SK-N-MC (cell line): ENCODE measurements around the gene C19orf38.
A peak's percentile ranks its signal among the peaks of the same experiment; 100 is the strongest.

ENCODE experiments used
- DNase-seq: peaks from one replicate; pipeline ENCODE4 v3.0.0-alpha.2; 2011; ENCODE audit warnings: low read depth, low spot score
- H3K27ac ChIP-seq: fragments of 200-600 bp; sonication (generic); 2 replicates; pipeline ENCODE4 v1.5.1; 2016; ENCODE audit warnings: mixed run types
- H3K36me3 ChIP-seq: fragments of 200-600 bp; sonication (generic); 2 replicates; pipeline ENCODE4 v1.6.1; 2017; ENCODE audit warnings: antibody characterized with exemption, low read length, mixed read lengths; ENCODE audit not compliant: insufficient read depth
- H3K4me3 ChIP-seq: fragments of 200-600 bp; sonication (generic); 2 replicates; pipeline ENCODE4 v1.5.1; 2016
- H3K9ac ChIP-seq: fragments of 200-600 bp; sonication (generic); 2 replicates; pipeline ENCODE4 v1.8.0; 2017; ENCODE audit warnings: mixed run types, mixed read lengths; ENCODE audit not compliant: insufficient read length
- H3K9me3 ChIP-seq: fragments of 200-600 bp; sonication (generic); 2 replicates; pipeline ENCODE4 v1.6.1; 2017; ENCODE audit warnings: low read depth, mild to moderate bottlenecking, antibody characterized with exemption, low read length, moderate library complexity, mixed read lengths
- EZH2 ChIP-seq: fragments of 200-600 bp; sonication (generic); IDR thresholded peaks from one replicate; pipeline ENCODE4 v1.6.1; 2017; ENCODE audit warnings: antibody characterized with exemption
- FOXP2 ChIP-seq: optimal IDR thresholded peaks from 2 replicates; pipeline ENCODE3; 2011; ENCODE audit warnings: mild to moderate bottlenecking, moderate library complexity; ENCODE audit not compliant: insufficient read depth; ENCODE audit errors: extremely low read length, control extremely low read depth
- POLR2AphosphoS5 ChIP-seq: IDR thresholded peaks from 2 replicates; pipeline ENCODE4 v1.6.1; 2012; ENCODE audit warnings: mild to moderate bottlenecking, low read depth, low read length, borderline replicate concordance

Gene C19orf38

DNA sequence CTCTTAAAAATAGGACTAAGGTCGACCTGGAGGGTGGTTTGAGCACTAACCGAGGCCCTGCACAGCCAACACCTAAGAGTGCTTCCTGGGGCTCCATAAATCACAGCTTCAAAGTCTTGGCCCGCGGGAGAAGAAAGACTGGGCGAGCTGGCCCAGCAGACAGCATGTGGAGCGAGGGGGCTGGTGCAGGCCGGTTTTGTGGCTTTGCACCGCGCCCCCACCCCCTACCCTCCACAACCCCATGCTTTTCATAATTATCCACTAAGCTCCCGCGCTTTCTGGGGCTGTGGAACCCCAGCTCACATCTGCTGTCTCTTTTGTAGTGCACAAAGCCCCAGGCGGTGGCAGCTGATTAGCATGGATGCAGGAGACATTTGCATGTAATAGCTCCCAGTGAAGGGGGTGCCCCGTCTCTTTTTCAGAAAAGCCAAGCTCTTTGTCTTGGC, 40.2 kb downstream of the C19orf38 start:
- no peaks in the 10 kb centered on the region for H3K9me3 ChIP-seq
- peak overlapping the region; percentile 2 for H3K9ac ChIP-seq
- DNase-seq, result peak; percentile 64
- no peaks in the 10 kb centered on the region for H3K36me3 ChIP-seq
- TF ChIP-seq FOXP2 (no peak), EZH2 (no peak), POLR2AphosphoS5 (no peak)
- H3K27ac ChIP-seq, result peak overlapping the region; percentile 86
- peak overlapping the region; percentile 54 for H3K4me3 ChIP-seq

DNA sequence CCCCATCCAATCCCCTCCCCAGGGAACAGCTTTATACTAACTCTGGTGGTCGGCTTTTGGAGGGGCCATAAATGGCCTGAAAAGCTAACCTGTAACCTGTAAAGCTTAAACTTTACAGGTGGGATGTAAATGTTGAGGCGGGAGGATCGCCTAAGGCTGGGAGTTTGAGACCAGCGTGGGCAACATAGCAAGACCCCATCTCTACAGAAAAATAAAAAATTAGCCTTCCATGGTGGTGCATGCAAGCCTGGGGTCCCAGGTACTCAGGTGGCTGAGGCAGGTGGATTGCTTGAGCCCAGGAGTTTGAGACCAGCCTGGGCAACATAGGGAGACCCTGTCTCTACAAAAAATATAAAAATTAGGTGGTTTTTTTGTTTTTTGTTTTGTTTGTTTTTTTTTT, 41.7 kb downstream of the C19orf38 start:
- H3K9ac ChIP-seq, result no peak overlapping the region
- no peak for DNase-seq
- H3K4me3 ChIP-seq, result no peak overlapping the region
- no peaks in the 10 kb centered on the region for H3K36me3 ChIP-seq
- no peak for TF ChIP-seq EZH2
- TF ChIP-seq POLR2AphosphoS5, result no peak
- TF ChIP-seq FOXP2, result no peak
- no peaks in the 10 kb centered on the region for H3K9me3 ChIP-seq
- 0 out of 2 replicates have a peak overlapping the region, but pooled peaks have one; percentile 86 for H3K27ac ChIP-seq

DNA sequence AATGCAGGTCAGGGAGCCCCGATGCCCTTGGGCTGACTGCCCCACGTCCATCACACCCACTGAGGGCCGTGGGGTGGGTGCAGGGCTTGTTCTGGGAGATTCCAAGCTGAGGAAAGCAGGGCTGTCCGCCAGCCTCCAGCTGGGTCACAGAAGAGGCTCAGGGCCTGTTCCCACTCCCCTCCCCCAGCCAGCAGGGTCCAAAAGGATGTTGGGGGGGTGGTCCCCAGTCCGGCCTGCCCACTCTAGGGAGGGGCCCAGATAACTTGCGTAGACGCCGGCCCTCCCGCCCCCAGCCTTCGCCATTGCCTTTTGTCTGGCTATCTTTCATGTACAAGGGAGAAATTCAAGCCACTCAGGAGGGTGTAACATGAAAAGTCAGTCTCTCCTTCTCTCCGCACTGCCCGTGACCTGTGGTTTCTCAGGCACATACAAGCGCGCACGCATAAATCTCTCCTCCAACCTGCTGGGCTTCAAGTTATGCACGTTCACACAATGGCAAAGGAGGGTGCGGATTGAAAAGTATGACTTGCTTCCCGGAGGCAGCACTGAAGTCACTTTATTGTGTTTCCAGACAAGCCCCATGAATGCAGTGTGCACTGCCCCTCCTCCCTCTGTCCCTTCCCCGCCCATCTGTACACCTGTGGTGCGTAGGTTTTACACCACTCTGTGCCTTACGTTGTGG, 43.3 kb downstream of the C19orf38 start:
- Histone ChIP-seq H3K4me3 (no peak overlapping the region), H3K27ac (0 out of 2 replicates have a peak overlapping the region, but pooled peaks have one; percentile 38), H3K9me3 (no peaks in the 10 kb centered on the region), H3K36me3 (no peaks in the 10 kb centered on the region), H3K9ac (no peak overlapping the region)
- TF ChIP-seq FOXP2 (no peak), POLR2AphosphoS5 (no peak), EZH2 (no peak)
- DNase-seq, result no peak

DNA sequence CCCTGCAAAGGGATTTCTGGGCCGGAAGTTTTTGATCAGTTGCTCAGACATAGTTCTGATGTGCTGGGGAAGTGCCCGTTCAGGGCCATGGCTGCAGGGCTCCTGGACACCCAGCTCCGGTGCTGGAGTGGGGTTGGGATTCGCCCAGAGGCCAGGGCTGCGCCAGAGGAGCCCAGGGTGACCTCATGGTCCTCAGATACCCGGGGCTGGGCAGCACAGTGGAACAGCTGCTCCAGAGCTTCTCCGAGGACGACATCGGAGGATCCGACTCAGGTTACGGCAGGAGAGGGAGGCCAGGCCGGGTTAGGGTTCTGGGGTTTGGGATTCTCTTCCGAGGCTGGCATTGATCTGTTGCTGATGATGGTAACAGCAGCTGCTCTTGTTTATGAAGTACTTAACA, 44.0 kb downstream of the C19orf38 start:
- Histone ChIP-seq H3K9me3 (no peaks in the 10 kb centered on the region), H3K36me3 (no peaks in the 10 kb centered on the region), H3K27ac (no peak overlapping the region), H3K4me3 (no peak overlapping the region), H3K9ac (no peak overlapping the region)
- no peak for TF ChIP-seq POLR2AphosphoS5
- no peak for TF ChIP-seq EZH2
- no peak for TF ChIP-seq FOXP2
- DNase-seq, result no peak

DNA sequence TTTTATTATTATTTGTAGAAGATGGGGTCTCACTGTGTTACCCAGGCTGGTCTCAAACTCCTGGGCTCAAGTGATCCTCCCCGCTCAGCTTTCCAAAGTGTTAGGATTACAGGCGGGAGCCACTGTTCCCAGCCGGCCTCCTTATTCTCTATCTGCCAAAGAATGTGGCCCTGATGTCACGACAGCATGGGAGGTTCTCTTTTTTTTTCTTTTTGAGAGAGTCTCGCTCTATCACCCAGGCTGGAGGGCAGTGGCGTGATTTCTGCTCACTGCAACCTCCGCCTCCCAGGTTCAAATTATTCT, 46.6 kb downstream of the C19orf38 start:
- Histone ChIP-seq H3K27ac (no peak overlapping the region; the same call in 1 of the 2 replicates), H3K4me3 (no peak overlapping the region), H3K9ac (no peak overlapping the region), H3K9me3 (no peaks in the 10 kb centered on the region), H3K36me3 (no peaks in the 10 kb centered on the region)
- TF ChIP-seq POLR2AphosphoS5, result no peak
- no peak for TF ChIP-seq FOXP2
- TF ChIP-seq EZH2, result no peak
- DNase-seq, result no peak

DNA sequence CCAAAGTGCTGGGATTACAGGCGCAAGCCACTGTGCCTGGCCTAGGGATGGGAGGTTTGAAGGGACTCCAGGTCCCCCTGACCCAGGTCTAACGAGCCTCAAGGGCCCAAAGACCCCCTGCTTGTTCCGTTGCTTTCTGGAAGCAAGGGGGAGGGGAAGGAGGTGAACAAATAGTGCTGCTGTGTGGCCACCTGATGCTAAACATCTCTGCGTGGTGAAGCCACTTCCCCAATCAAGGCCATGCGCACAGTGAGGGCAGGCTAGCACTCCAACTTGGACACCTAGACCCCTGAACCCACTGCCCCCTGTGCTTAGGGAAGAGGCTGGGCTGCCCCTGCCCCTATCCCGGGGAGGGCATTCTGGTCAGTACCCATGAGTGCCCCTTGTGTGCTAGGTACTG, 47.1 kb downstream of the C19orf38 start:
- H3K9ac ChIP-seq, result no peak overlapping the region
- no peak overlapping the region for H3K4me3 ChIP-seq
- H3K36me3 ChIP-seq, result no peaks in the 10 kb centered on the region
- TF ChIP-seq EZH2, result no peak
- H3K9me3 ChIP-seq, result no peaks in the 10 kb centered on the region
- H3K27ac ChIP-seq, result no peak overlapping the region
- no peak for DNase-seq

DNA sequence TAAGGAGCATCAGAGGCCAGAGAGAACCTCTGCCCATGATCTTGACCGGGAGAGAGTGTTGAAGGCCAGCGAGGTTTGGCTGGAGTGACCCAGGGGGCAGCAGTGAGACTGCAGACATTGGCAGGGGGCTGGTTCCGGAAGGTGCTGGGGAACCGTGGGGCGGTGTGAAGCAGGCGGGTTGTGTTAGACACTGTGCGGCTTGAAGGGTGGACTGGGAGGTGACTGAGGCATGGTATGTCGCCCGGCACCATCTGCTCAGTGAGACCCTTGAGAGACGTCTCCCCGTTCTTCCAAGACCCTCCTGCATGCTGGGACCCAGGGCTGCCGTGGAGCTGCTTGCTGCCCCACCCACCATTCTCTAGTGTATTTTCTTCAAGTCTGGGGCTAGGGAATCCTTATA, 47.7 kb downstream of the C19orf38 start:
- Histone ChIP-seq H3K4me3 (no peak overlapping the region), H3K36me3 (no peaks in the 10 kb centered on the region), H3K27ac (no peak overlapping the region), H3K9me3 (no peaks in the 10 kb centered on the region), H3K9ac (no peak overlapping the region)
- DNase-seq, result no peak
- no peak for TF ChIP-seq POLR2AphosphoS5
- no peak for TF ChIP-seq FOXP2
- TF ChIP-seq EZH2, result no peak

DNA sequence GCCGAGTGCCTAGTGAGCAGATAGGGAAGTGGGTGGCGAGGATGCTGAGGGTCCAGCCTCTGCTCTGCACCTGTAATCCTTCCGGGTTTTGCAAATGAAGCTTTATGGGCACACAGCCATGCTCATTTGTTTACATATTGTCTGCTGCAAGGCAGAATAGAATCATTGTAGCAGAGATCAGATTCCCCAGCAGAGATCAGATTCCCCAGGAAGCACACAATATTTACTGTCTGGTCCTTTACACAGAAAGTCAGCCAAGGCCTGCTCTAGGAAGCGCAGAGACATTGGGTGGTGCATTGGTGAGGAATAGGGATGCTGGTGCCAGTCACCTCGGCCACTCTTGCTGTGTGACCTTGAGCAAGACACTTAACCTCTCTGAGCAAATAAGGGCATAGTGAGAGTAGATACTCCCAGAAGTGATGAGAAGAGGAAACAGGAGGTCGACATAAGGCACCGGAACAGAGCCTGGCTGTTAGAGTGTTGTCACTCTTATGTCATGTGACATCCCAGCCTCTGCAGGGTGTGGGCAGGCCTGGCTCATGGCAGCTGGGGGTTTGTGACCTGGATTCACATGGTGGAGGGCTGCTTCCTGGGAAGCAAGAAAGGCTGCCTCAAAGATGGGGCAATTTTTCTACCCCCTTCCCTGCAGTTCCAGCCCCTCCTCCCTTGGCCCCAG, 48.8 kb downstream of the C19orf38 start:
- Histone ChIP-seq H3K27ac (no peak overlapping the region), H3K36me3 (no peaks in the 10 kb centered on the region)
- TF ChIP-seq FOXP2 (no peak), EZH2 (no peak), POLR2AphosphoS5 (no peak)

DNA sequence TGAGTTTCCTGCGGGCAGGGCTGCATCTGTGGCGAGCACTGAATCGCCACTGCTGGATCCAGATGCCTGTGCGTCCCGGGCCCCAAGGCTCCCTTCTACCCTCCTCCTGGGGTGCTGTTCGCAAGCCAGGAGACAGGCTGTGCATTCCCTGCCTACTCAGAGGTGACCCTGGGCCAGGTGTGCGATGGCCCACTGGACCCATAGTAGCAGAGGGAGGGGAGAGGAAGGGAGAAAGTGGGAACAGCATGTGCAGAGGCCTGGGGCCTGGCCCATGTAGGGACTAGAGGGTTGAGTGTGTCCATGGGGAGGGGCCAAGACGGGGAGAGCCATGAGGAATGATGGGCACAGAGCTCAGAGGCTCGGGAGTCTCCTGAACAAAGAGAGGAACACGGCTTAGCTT, 50.4 kb downstream of the C19orf38 start:
- Histone ChIP-seq H3K36me3 (no peaks in the 10 kb centered on the region), H3K27ac (no peak overlapping the region), H3K9me3 (no peaks in the 10 kb centered on the region), H3K9ac (no peak overlapping the region), H3K4me3 (no peak overlapping the region)
- no peak for DNase-seq
- no peak for TF ChIP-seq FOXP2
- no peak for TF ChIP-seq EZH2
- no peak for TF ChIP-seq POLR2AphosphoS5

More for the DNA sequence above, 48.8 kb downstream of the C19orf38 start:
- Histone ChIP-seq H3K9me3 (no peaks in the 10 kb centered on the region), H3K4me3 (no peak overlapping the region), H3K9ac (no peak overlapping the region)
- DNase-seq, result no peak
